MG63 (cell line): ENCODE results near the gene CARD8. TPM values are rescaled to one million over a fixed set of nuclear protein-coding genes. Genes with fewer than 3 reads are reported as not detected.

Experiments
- DNase-seq: peaks from one replicate; pipeline ENCODE4 v3.0.0-alpha.2; 2020
- H3K27me3 ChIP-seq: fragments of 250-450 bp; sonication (Bioruptor Pico); 2 replicates; pipeline ENCODE4 v1.5.1; 2020; ENCODE audit warnings: mild to moderate bottlenecking, moderate library complexity
- H3K36me3 ChIP-seq: fragments of 250-450 bp; sonication (Bioruptor Pico); 2 replicates; pipeline ENCODE4 v1.5.1; 2020; ENCODE audit warnings: mild to moderate bottlenecking, moderate library complexity
- H3K4me3 ChIP-seq: fragments of 250-450 bp; sonication (Bioruptor Pico); 2 replicates; pipeline ENCODE4 v1.5.1; 2020; ENCODE audit warnings: mild to moderate bottlenecking, moderate library complexity
- H3K9me3 ChIP-seq: fragments of 250-450 bp; sonication (Bioruptor Pico); 2 replicates; pipeline ENCODE4 v1.5.1; 2020; ENCODE audit warnings: mild to moderate bottlenecking, moderate library complexity
- total RNA-seq: library from RNA; depleted of rRNA; stranded (reverse); fragments of >200 nt; shearing (Covaris generic); gene quantifications from 2 replicates; pipeline ENCODE4 v1.2.3, GENCODE V29; 2014; ENCODE audit warnings: low replicate concordance

Gene CARD8
- total RNA-seq, 1 experiment from 2014 or later: 17.5 TPM

DNA sequence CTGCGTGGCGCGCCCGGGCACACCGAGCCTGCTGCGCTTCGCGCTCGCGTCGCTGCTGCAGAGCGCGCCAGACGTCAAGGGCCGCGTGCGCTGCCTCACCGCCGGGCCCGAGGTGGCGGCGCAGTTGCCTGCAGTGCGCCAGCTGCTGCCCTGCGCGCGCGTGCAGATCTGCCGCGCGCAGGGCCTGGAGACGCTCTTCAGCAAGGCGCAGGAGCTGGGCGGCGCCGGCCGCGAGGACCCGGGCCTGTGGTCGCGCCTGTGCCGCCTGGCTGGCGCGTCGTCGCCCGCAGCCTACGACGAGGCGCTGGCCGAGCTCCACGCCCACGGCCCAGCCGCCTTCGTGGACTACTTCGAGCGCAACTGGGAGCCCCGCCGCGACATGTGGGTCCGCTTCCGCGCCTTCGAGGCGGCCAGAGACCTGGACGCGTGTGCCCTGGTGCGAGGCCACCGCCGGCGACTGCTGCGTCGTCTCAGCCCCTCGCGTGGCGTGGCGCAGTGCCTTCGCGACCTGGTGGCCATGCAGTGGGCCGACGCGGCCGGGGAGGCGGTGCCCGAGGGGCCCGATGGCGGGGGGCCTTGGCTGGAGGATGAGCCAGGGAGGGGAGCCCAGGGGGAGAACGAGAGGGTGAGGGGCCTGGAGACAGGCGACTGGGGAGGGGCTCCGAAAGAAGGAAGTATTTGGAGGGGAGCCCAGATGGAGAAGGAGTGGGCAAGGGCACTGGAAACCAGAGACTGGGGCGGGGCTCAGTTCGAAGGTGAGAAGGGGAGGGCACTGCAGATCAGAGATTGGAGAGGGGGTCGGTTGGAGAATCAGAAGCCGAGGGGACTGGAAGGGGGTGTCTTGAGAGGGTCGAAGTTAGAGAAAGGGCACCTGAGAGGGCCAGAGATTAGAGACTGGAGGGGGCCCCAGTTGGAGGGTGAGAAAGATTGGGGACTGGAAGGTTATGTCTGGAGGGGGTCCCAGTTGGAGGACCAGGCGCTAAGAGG lies 60.6 kb downstream of the CARD8 start:
- no peak for DNase-seq
- Histone ChIP-seq H3K27me3 (no peaks in the 10 kb centered on the region), H3K4me3 (no peak overlapping the region), H3K36me3 (no peaks in the 10 kb centered on the region; the same call in 1 of the 2 replicates), H3K9me3 (no peaks in the 10 kb centered on the region)

DNA sequence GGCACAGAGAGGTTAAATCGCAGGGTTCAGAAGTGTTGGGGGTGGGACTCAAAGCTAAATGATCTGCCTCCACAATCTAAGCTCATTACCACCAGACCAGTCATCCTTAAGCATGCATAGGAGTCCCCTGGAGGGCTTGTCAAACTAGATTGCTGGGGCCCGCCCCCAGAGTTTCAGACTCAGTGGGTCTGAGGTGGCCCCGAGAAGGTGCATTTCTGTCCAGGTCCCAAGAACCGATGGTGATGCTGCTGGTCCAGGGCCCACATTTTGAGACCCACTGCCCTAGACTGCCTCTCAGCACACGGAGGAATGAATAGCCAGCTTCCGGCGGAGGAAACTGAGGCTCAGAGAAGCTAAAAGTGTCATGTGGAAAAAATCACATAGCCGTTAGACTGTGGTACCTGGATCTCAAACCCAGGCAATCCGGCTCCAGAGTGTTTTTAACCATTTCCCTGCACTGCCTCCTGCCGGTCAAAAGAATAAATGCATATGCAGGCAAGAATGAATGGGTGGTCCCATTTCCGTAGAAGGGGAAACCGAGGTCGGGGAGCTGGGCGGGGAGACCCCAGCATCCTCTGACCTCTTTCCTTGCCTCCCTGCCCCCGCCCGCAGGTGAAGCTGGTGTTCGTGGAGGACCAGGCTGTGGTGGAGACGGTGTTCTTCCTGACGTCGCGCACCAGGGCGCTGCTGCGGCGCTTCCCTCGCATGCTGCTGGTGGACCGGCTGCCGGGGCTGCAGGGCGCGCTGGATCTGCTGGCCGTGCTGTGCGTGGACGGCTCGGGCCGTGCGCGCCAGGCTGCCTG lies 61.5 kb downstream of the CARD8 start:
- Histone ChIP-seq H3K27me3 (no peaks in the 10 kb centered on the region), H3K36me3 (peaks cover under 1% of the 10 kb centered on the region), H3K4me3 (no peak overlapping the region), H3K9me3 (no peaks in the 10 kb centered on the region)
- DNase-seq: no peak

DNA sequence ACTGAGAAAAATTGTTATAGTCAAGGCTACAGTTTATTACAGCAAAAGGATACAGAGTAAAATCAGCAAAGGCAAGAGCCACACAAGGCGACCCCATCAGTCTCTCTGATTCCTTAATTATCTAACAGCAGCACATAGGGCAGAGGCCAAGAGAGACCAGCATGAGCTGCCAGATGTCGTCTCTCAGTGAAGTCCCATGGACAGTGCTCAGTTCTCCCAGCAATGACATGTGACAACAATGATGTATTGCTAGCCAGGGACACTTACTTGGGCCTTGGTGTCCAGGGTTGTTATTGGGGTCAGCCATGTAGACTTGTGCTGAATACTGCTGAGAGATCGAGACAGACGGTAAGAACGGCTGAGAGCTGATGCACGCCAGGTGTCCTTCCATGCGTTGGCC lies 63.0 kb downstream of the CARD8 start:
- Histone ChIP-seq H3K9me3 (0 out of 2 replicates have a peak, but pooled peaks cover 2% of the 10 kb centered on the region), H3K27me3 (no peaks in the 10 kb centered on the region), H3K4me3 (no peak overlapping the region), H3K36me3 (peaks cover 9% of the 10 kb centered on the region)
- no peak for DNase-seq

DNA sequence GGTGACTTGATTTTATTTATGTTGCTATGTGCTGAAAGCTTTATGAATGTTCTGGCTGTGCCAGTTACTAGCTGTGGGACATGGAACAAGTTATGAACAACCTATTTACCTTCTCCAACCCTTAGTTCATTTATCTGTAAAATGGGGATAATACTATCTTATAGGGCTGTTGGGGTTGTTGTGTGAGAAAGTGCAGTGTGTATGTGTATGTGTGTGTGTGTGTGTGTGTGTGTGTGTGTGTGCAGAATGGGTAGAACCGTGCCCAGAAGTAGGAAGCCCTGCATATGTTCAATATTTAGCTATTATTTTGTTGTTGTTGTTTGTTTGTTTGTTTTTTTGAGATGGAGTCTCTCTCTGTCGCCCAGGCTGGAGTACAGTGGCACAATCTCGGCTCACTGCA lies 64.8 kb downstream of the CARD8 start:
- Histone ChIP-seq H3K9me3 (0 out of 2 replicates have a peak, but pooled peaks cover 2% of the 10 kb centered on the region), H3K36me3 (peaks cover 9% of the 10 kb centered on the region), H3K4me3 (no peak overlapping the region), H3K27me3 (no peaks in the 10 kb centered on the region)
- DNase-seq: no peak

DNA sequence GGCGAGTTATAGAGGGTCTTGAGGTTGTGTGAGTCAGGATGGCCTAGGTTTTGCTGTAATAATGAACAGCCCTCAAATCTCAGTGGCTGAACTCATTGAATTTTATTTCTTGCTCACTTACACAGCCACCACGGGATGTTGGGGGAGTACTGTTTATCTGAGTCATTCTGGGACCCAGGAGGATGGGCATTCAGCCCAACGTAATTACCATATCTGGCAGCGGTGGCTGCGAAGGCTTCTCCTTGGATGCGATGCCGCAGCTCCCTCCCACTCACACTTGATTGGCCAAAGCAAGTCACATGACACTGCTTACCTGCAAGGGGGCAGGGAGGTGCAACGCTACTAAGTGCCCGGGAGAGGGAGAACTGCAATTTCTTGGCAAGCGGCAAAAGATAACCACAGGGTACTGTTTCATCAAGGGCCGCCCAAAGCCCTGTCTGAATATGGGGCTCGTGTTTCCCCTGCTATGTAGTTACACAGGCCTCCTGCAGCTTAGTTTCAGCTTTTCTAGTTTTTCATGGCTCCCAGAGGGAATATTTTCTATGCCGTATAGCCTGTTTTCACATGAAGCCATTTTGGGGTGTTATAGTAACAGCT lies 65.3 kb downstream of the CARD8 start:
- peak; percentile 81 for DNase-seq
- peaks cover 11% of the 10 kb centered on the region for H3K36me3 ChIP-seq
- no peaks in the 10 kb centered on the region for H3K27me3 ChIP-seq
- H3K4me3 ChIP-seq: no peak overlapping the region
- 0 out of 2 replicates have a peak, but pooled peaks cover 2% of the 10 kb centered on the region for H3K9me3 ChIP-seq

DNA sequence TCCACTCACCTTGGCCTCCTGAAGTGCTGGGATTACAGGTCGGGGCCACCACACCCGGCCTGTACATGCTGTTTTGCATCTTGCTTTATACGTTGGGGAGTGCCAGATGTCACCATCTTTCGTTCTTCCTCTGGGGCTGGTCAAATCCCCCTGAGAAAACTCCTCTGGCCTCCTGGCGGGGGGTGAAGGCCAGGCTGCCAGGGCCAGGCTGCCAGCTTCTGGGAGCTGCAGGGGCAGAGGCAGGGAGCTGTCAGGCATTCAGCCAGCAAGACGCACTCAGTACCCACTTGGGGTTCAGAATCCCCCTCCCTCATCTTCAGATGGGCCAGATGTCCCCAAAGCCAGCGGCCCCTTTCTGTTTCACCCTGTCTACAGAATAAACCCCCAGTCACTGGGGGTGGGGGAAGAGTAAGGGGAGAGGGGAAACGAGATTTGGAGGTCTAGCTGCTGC lies 69.1 kb downstream of the CARD8 start:
- H3K9me3 ChIP-seq: peaks cover 6% of the 10 kb centered on the region; the same call in 1 of the 2 replicates
- no peak overlapping the region for H3K4me3 ChIP-seq
- peaks cover 20% of the 10 kb centered on the region for H3K36me3 ChIP-seq
- no peak for DNase-seq
- no peaks in the 10 kb centered on the region for H3K27me3 ChIP-seq

DNA sequence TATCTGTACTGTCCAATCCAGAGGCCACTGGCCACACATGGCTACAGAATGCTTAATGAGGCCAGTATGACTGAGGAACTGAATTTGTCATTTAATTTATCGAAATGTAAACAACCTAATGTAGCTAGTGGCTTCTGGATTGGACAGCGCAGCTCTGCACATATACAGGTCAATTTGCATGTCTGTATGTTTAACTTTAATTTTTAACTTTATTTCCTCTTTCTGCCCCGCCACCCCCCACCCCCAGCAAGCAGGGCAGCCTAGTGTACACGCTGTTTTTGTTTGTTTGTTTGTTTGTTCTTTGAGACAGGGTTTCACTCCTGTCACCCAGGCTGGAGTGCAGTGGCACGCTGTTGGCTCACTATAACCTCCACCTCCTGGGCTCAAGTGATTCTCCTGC lies 69.7 kb downstream of the CARD8 start:
- Histone ChIP-seq H3K36me3 (peaks cover 25% of the 10 kb centered on the region), H3K4me3 (no peak overlapping the region), H3K9me3 (peaks cover 11% of the 10 kb centered on the region), H3K27me3 (no peaks in the 10 kb centered on the region)
- no peak for DNase-seq

DNA sequence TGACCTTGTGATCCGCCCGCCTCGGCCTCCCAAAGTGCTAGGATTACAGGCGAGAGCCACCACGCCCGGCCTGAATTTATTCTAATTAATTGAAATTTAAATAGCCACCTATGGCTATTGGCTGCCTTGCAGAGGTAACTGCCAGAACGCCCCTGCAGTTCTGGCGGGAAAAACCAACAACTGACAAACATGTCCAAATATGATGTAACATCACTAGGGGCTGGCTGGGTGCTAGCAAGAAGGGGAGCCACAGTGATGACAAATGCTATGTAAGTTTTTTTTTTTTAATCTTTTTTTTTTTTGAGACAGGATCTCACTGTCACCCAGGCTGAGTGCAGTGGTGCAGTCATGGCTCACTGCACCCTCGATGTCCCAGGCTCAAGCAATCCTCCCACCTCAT lies 72.4 kb downstream of the CARD8 start:
- peaks cover 32% of the 10 kb centered on the region for H3K36me3 ChIP-seq
- no peaks in the 10 kb centered on the region for H3K27me3 ChIP-seq
- DNase-seq: no peak
- no peak overlapping the region for H3K4me3 ChIP-seq
- peaks cover 16% of the 10 kb centered on the region for H3K9me3 ChIP-seq

DNA sequence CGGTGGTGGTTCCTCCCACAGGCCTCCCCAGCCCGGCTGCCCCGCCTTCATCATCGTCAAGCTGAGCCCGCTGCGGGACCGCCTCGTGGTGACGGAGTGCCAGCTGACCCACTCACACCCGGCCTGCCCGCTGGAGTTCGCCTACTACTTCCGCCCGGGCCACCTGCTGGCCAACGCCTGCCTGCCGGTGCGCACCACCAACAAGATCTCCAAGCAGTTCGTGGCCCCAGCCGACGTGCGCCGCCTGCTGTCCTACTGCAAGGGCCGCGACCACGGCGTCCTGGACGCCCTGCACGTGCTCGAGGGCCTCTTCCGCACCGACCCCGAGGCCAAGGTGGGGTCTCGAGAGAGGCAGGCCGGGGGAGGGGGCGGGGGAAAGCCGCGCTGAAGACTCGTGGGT lies 73.3 kb downstream of the CARD8 start:
- Histone ChIP-seq H3K4me3 (no peak overlapping the region), H3K27me3 (no peaks in the 10 kb centered on the region), H3K9me3 (peaks cover 16% of the 10 kb centered on the region), H3K36me3 (peaks cover 34% of the 10 kb centered on the region)
- no peak for DNase-seq

DNA sequence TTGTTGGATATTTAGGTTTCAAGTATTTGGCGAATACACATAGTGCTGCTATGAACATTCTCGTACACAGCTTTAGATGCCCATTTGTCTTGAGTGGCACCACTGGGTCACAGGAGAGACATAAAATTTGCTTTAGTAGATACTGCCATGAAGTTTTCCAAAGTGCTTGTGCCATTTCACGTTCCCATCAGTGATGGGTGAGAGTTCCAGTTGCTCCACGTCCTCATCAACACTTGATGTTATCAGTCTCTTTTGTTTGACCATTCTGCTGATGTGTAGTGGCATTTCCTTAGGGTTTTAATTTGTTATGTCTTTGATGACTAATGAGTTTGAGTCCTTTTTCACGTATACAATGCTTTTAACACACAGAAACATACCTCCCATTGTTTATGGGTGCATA lies 74.2 kb downstream of the CARD8 start:
- Histone ChIP-seq H3K36me3 (peaks cover 35% of the 10 kb centered on the region), H3K9me3 (peaks cover 16% of the 10 kb centered on the region), H3K27me3 (no peaks in the 10 kb centered on the region), H3K4me3 (no peak overlapping the region)
- DNase-seq: no peak

DNA sequence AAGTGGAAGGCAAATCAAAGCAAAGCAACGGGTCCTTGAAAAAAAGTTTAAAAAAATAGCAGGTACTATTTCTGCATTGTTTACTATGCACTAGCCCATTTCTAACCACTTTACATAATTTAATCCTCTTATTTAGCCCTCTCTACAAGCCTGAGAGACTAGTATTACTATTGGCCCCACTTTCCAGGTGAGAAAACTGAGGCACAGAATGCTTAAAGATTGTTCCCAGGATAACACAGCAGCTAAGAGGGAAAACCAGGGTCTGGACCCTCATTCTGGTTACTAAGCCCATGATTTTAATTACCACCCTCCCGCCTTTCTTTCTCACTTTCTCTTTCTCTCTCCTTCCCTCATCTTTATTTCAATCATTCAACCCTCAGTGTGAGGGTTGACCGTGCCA lies 79.5 kb downstream of the CARD8 start:
- Histone ChIP-seq H3K9me3 (peaks cover 9% of the 10 kb centered on the region), H3K4me3 (no peak overlapping the region), H3K27me3 (no peaks in the 10 kb centered on the region), H3K36me3 (peaks cover 48% of the 10 kb centered on the region)
- DNase-seq: no peak

DNA sequence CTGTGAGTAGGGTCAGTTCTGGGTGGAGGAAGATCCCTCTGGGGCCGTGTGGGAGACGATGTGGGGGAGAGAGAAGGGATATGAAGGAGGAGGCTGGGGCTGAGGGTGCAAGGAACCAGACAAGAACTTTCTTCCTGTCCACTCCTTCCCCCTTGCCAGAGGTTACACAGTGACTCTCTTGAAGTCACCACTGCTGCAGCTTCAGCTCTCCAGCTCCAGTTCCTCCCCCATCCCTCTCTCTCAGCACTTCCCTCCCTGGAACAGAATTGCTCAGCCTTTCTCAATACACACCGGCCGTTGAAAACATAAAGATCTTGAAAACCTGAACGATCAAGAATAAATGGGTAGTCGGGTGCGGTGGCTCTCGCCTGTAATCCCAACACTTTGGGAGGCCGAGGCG lies 80.1 kb downstream of the CARD8 start:
- Histone ChIP-seq H3K36me3 (peaks cover 46% of the 10 kb centered on the region), H3K4me3 (no peak overlapping the region), H3K27me3 (no peaks in the 10 kb centered on the region), H3K9me3 (peaks cover 5% of the 10 kb centered on the region; the same call in 1 of the 2 replicates)
- no peak for DNase-seq

DNA sequence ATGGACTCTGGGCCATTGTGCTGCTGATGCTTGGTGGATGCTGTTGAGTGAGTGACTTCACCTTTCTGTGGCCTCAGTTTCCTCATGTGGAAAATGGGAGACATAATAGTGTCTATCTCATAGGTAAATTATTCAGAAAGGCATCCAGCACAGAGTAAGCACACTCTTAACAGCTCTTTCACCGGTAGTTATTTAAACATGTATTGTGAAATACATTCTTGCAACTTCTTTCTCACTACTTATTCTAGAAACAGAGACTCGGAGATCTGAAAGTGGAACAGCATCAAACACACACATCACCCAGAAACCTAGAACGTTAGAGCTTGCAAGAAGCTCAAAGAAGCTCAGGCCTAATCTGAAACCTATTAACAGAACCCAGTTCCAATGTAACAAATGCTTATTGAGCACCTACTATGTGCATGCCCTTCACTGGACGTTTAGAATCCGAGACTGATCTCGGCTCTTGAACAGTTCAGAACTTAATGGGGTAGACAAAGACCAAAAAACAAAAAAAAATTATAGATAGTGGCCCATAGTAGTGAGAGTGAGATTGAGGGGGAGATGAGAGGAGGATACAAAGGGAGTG lies 81.2 kb downstream of the CARD8 start:
- H3K36me3 ChIP-seq: peaks cover 42% of the 10 kb centered on the region

DNA sequence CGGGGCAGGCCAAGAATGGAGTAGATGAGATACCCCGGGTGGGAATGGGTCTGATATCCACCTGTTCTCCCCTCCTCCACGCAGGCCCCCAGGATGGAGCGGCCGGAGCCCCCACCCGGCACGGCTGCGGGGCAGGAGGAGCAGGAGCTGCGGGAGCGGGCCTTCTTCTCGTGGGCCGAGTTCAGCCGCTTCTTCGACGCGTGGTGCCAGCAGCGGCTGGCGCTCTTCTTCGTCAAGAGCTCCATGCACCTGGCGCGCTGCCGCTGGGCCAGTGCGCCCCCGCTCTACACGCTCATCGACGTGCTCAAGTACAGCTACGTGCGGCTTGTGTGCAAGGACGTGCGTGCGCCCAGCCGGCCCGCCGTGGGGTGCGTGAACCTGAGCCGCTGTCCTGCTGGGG lies 84.0 kb downstream of the CARD8 start:
- Histone ChIP-seq H3K36me3 (peaks cover 41% of the 10 kb centered on the region), H3K9me3 (no peaks in the 10 kb centered on the region), H3K27me3 (no peaks in the 10 kb centered on the region), H3K4me3 (no peak overlapping the region; the same call in 1 of the 2 replicates)
- DNase-seq: no peak

More for the DNA sequence above, 81.2 kb downstream of the CARD8 start:
- no peak for DNase-seq
- Histone ChIP-seq H3K27me3 (no peaks in the 10 kb centered on the region), H3K9me3 (peaks cover 2% of the 10 kb centered on the region; the same call in 1 of the 2 replicates), H3K4me3 (no peak overlapping the region)

DNA sequence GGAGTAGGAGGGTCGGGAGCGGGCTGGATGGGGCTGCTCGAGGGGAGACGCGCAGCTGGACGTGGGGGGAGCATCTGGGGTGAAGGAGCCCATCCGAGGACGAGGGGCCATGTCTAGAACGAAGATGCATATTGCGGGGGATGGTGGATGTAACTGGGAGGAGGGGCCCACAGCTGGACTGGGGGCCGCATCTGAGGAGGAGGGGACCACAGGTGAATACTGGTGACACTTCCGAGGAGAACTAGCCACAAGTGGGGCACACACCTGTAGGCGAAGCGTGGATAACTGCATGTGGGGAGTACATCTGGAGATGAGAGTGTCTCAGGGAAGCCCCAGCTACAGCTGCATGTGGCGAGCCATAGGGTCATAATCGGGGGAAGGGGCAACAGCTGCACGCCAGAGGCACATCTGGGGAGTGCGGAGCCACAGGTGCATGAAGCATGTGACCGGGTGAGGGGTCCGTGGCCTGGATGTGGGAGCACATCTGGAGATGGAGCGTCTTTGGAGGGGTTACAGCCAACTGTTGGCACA lies 84.8 kb downstream of the CARD8 start:
- no peaks in the 10 kb centered on the region for H3K9me3 ChIP-seq
- H3K36me3 ChIP-seq: peaks cover 36% of the 10 kb centered on the region
- H3K27me3 ChIP-seq: no peaks in the 10 kb centered on the region
- no peak for DNase-seq
- peak overlapping the region; percentile 90 for H3K4me3 ChIP-seq
